HCT116 (cell line): ENCODE measurements around the gene POU5F1. TPM values are rescaled to one million over a fixed set of nuclear protein-coding genes. Genes with fewer than 3 reads are reported as not detected.

ENCODE experiments used
- ATAC-seq: fragments of 200-7000 bp; cut with Tn5 transposase; 2 replicates; pipeline ENCODE4 v1.9.1; 2020; ENCODE audit warnings: mild to moderate bottlenecking, moderate library complexity
- BruUV-seq: library from RNA; stranded (reverse); fragments of 400-500 nt; replicated peaks from 2 replicates; lab custom pipeline; 2021; lab: Mats Ljungman, UMichigan
- CTCF ChIA-PET: fragments of 300-600 bp; sonication (Branson Sonifier 250); formaldehyde crosslinking; loops from one replicate; lab custom pipeline; 2021; ENCODE audit warnings: antibody characterized with exemption; lab: Charles Lee
- POLR2A ChIA-PET: fragments of 300-600, 350-600 bp; sonication (Branson Sonifier 250); formaldehyde crosslinking; loops from one replicate; lab custom pipeline; 2021; ENCODE audit warnings: antibody characterized with exemption; lab: Charles Lee
- RAD21 ChIA-PET, 2 experiments: fragments of 300-600 bp; sonication (Branson Sonifier 250); formaldehyde crosslinking; loops; one replicate each; lab custom pipeline; 2023; ENCODE audit warnings: low total read pairs in 2 of 2; ENCODE audit not compliant: uncharacterized antibody in 2 of 2, unreplicated experiment in 2 of 2, low non-redundant PET in 1 of 2; lab: Charles Lee
- DNase-seq: peaks from one replicate; pipeline ENCODE4 v3.0.0-alpha.2; 2010; ENCODE audit warnings: low read depth, low spot score
- H2AFZ ChIP-seq: fragments of 200-600 bp; shearing (Covaris generic), sonication (generic); 2 replicates; pipeline ENCODE4 v1.6.1; 2017; ENCODE audit warnings: low read depth, mixed run types, mixed read lengths, antibody characterized with exemption, low read length; ENCODE audit not compliant: poor library complexity, severe bottlenecking
- H3K27ac ChIP-seq: 2 replicates; pipeline ENCODE4 v1.5.1; 2012; ENCODE audit warnings: low read depth, low read length
- H3K27me3 ChIP-seq: fragments of 200-600 bp; sonication (generic); 2 replicates; pipeline ENCODE4 v1.6.1; 2016; ENCODE audit warnings: mixed run types, low read length, mixed read lengths; ENCODE audit not compliant: insufficient read depth
- H3K36me3 ChIP-seq, 2 experiments: fragments of 200-500 bp in 1 of 2; fragments of 200-600 bp in 1 of 2; sonication (Bioruptor generic) in 1 of 2; sonication (generic) in 1 of 2; 2 replicates each; pipeline versions ENCODE4 v1.5.1 to v1.6.1; 2014 to 2016; ENCODE audit warnings: low read length in 2 of 2, inconsistent platforms in 1 of 2, mixed read lengths in 1 of 2, mixed run types in 1 of 2; ENCODE audit not compliant: insufficient read depth in 2 of 2, control insufficient read depth in 1 of 2
- H3K4me1 ChIP-seq, 2 experiments: fragments of 200-600 bp in 1 of 2; sonication (generic) in 1 of 2; 2 replicates each; pipeline versions ENCODE4 v1.5.1 to v1.6.1; 2012 to 2017; ENCODE audit warnings: low read length in 2 of 2, inconsistent platforms in 1 of 2, mild to moderate bottlenecking in 1 of 2, mixed read lengths in 1 of 2, mixed run types in 1 of 2, moderate library complexity in 1 of 2; ENCODE audit not compliant: insufficient read depth in 2 of 2, control insufficient read depth in 1 of 2
- H3K4me2 ChIP-seq: fragments of 200-600 bp; sonication (generic); 2 replicates; pipeline ENCODE4 v1.6.1; 2017; ENCODE audit warnings: mixed run types, low read length, mixed read lengths
- H3K4me3 ChIP-seq, 2 experiments: fragments of 200-600 bp in 1 of 2; sonication (generic) in 1 of 2; replicated peaks in 1 of 2; 2 replicates each; pipeline ENCODE4 v1.5.1; 2011 to 2016; ENCODE audit warnings: low read length in 2 of 2, control low read depth in 1 of 2, low read depth in 1 of 2, mild to moderate bottlenecking in 1 of 2, mixed read lengths in 1 of 2, mixed run types in 1 of 2
- H3K79me2 ChIP-seq: fragments of 200-600 bp; sonication (generic); 2 replicates; pipeline ENCODE4 v1.6.1; 2017; ENCODE audit warnings: mild to moderate bottlenecking, mixed run types, low read length, moderate library complexity, mixed read lengths; ENCODE audit not compliant: insufficient read depth
- H3K9ac ChIP-seq: fragments of 200-600 bp; sonication (generic); 2 replicates; pipeline ENCODE4 v1.6.1; 2016; ENCODE audit warnings: low read length, mixed read lengths
- H3K9me2 ChIP-seq: fragments of 200-600 bp; sonication (generic), shearing (Covaris generic); 2 replicates; pipeline ENCODE4 v1.6.1; 2017; ENCODE audit warnings: mixed run types, mild to moderate bottlenecking, moderate library complexity; ENCODE audit not compliant: insufficient read depth
- H3K9me3 ChIP-seq, 2 experiments: fragments of 200-500 bp in 1 of 2; fragments of 200-600 bp in 1 of 2; sonication (Bioruptor generic) in 1 of 2; sonication (generic) in 1 of 2; 2 replicates each; pipeline ENCODE4 v1.6.1; 2014 to 2017; ENCODE audit warnings: low read length in 2 of 2, mixed read lengths in 2 of 2, inconsistent platforms in 1 of 2, low read depth in 1 of 2, mild to moderate bottlenecking in 1 of 2, mixed run types in 1 of 2, moderate library complexity in 1 of 2; ENCODE audit not compliant: control insufficient read depth in 1 of 2, insufficient read depth in 1 of 2
- H4K20me1 ChIP-seq: fragments of 200-600 bp; sonication (generic), shearing (Covaris generic); 2 replicates; pipeline ENCODE4 v1.6.1; 2017; ENCODE audit warnings: mixed run types, mild to moderate bottlenecking, moderate library complexity; ENCODE audit not compliant: insufficient read depth
- ATF3 ChIP-seq: IDR thresholded peaks from 2 replicates; pipeline ENCODE4 v1.6.1; 2012
- CEBPB ChIP-seq: IDR thresholded peaks from 2 replicates; pipeline ENCODE4 v1.6.1; 2012; ENCODE audit warnings: low read depth
- CTCF ChIP-seq, 3 experiments: fragments of 200-600 bp in 1 of 3; sonication (generic) in 1 of 3; IDR thresholded peaks in 2 of 3; conservative IDR thresholded peaks in 1 of 3; 2 replicates each; pipeline ENCODE4 v1.5.1; 2012 to 2017; ENCODE audit warnings: low read depth in 2 of 3, low read length in 2 of 3, antibody characterized with exemption in 1 of 3, borderline replicate concordance in 1 of 3, control low read depth in 1 of 3, mild to moderate bottlenecking in 1 of 3, mixed read lengths in 1 of 3, mixed run types in 1 of 3, moderate library complexity in 1 of 3; ENCODE audit not compliant: insufficient read depth in 1 of 3
- EGR1 ChIP-seq: IDR thresholded peaks from 2 replicates; pipeline ENCODE4 v1.6.1; 2012; ENCODE audit warnings: low read depth
- ELF1 ChIP-seq: IDR thresholded peaks from 2 replicates; pipeline ENCODE4 v1.6.1; 2012; ENCODE audit warnings: low read depth, borderline replicate concordance
- EZH2phosphoT487 ChIP-seq: fragments of 200-600 bp; IDR thresholded peaks from 2 replicates; pipeline ENCODE4 v1.6.1; 2018; ENCODE audit warnings: antibody characterized with exemption, borderline replicate concordance
- FOSL1 ChIP-seq: IDR thresholded peaks from 2 replicates; pipeline ENCODE4 v1.6.1; 2012; ENCODE audit warnings: low read depth
- JUND ChIP-seq: IDR thresholded peaks from 2 replicates; pipeline ENCODE4 v1.6.1; 2012
- MAX ChIP-seq: IDR thresholded peaks from 2 replicates; pipeline ENCODE4 v1.6.1; 2012
- POLR2AphosphoS5 ChIP-seq: IDR thresholded peaks from 2 replicates; pipeline ENCODE4 v1.6.1; 2011; ENCODE audit warnings: mild to moderate bottlenecking, low read depth, low read length, moderate library complexity
- RAD21 ChIP-seq: IDR thresholded peaks from 2 replicates; pipeline ENCODE4 v1.6.1; 2012; ENCODE audit warnings: low read depth, mild to moderate bottlenecking
- REST ChIP-seq: IDR thresholded peaks from 2 replicates; pipeline ENCODE4 v1.6.1; 2012; ENCODE audit warnings: low read depth
- SIN3A ChIP-seq: IDR thresholded peaks from 2 replicates; pipeline ENCODE4 v1.6.1; 2012; ENCODE audit warnings: low read depth
- SP1 ChIP-seq: IDR thresholded peaks from 2 replicates; pipeline ENCODE4 v1.6.1; 2012; ENCODE audit warnings: low read depth
- SRF ChIP-seq: IDR thresholded peaks from 2 replicates; pipeline ENCODE4 v1.6.1; 2012; ENCODE audit warnings: low read depth
- TCF7L2 ChIP-seq: IDR thresholded peaks from 2 replicates; pipeline ENCODE4 v1.7.0; 2011; ENCODE audit warnings: borderline replicate concordance, inconsistent platforms; ENCODE audit not compliant: insufficient read depth, insufficient read length; ENCODE audit errors: extremely low read depth
- ZFX ChIP-seq: fragments of 450-650 bp; IDR thresholded peaks from 2 replicates; pipeline ENCODE4 v1.6.1; 2017
- ZNF274 ChIP-seq: fragments of 200-500 bp; sonication (Bioruptor generic); IDR thresholded peaks from 2 replicates; pipeline ENCODE4 v1.6.1; 2014; ENCODE audit warnings: mild to moderate bottlenecking, low read depth, low read length, inconsistent platforms
- intact Hi-C: fragments of 100-400 bp; cut with micrococcal nuclease; formaldehyde crosslinking; loops from 2 replicates; pipeline ENCODE4 v1.10.0; 2022
- total RNA-seq: library from RNA; stranded (reverse); gene quantifications from one replicate; pipeline ENCODE4 v1.2.1, GENCODE V29; 2021; ENCODE audit not compliant: unreplicated experiment

The POU5F1 gene
- total RNA-seq, 1 experiment from 2014 or later, result 1.9 TPM

- no TSS peak for BruUV-seq
- no peaks in the 10 kb centered on the region for H3K9me2 ChIP-seq
- TF ChIP-seq RAD21 (no peak), POLR2AphosphoS5 (no peak), ATF3 (no peak), SRF (no peak), ZFX (no peak), ELF1 (no peak), CEBPB (no peak), JUND (no peak), REST (no peak), ZNF274 (no peak), MAX (no peak), SP1 (no peak), EGR1 (no peak), FOSL1 (no peak), TCF7L2 (no peak), SIN3A (no peak), CTCF (IDR thresholded peaks at IDR 0.05 in 2 of 3, conservative IDR thresholded peaks at IDR 0.05 in 1 of 3; ENCODE audit: borderline replicate concordance in 1 of 3, insufficient read depth in 1 of 3, low read depth in 2 of 3, low read length in 2 of 3) (no peak), EZH2phosphoT487 (no peak)
- H3K4me2 ChIP-seq, result no peak overlapping the region
- ChIA-PET CTCF (interaction anchor here (0.8 kb wide), 1 partner anchor 24 kb away, joined by 3 read pairs; no protein-coding TSS in a partner anchor), RAD21 (no interaction called here), POLR2A (no interaction called here)
- H2AFZ ChIP-seq, result no peak overlapping the region
- no peaks in the 10 kb centered on the region for H3K9me3 ChIP-seq
- H3K27ac ChIP-seq, result no peak overlapping the region
- intact Hi-C loops, result no loop called here
- H3K36me3 ChIP-seq, result no peaks in the 10 kb centered on the region
- H3K4me3 ChIP-seq, result no peak overlapping the region
- DNase-seq (no peak), ATAC-seq (no peak)
- H3K4me1 ChIP-seq, result peaks cover 7 to 19% of the 10 kb centered on the region in 2 experiments
- H3K79me2 ChIP-seq, result no peaks in the 10 kb centered on the region
- H3K27me3 ChIP-seq, result no peaks in the 10 kb centered on the region
- H4K20me1 ChIP-seq, result no peaks in the 10 kb centered on the region
- H3K9ac ChIP-seq, result no peak overlapping the region
Measured at GRCh38 chr6:31168606-31169005, 1.9 kb downstream of the POU5F1 start.
